RWPE1 (cell line): ENCODE data around the gene C16orf92.

Experiments used
- CTCF ChIA-PET: fragments of 350-600 bp; sonication (Branson Sonifier 250); formaldehyde crosslinking; extraction: SDS; loops from one replicate; lab custom pipeline; 2021; lab: Yijun Ruan, JAX
- POLR2A ChIA-PET: fragments of 400-600 bp; formaldehyde crosslinking; extraction: SDS; loops from one replicate; lab custom pipeline; 2020; ENCODE audit warnings: antibody characterized with exemption; ENCODE audit not compliant: low non-redundant PET; lab: Yijun Ruan, JAX
- DNase-seq: peaks from one replicate; pipeline ENCODE4 v3.0.0; 2012; ENCODE audit warnings: low spot score
- H3K27ac ChIP-seq: fragments of 450-650 bp; 2 replicates; pipeline ENCODE4 v1.5.1; 2017
- TF ChIP-seq, protein P1 (sequence below): fragments of 450-650 bp; conservative IDR thresholded peaks from 2 replicates; pipeline ENCODE4 v1.5.1; 2017; ENCODE audit warnings: low read depth, mild to moderate bottlenecking

Gene C16orf92

DNA sequence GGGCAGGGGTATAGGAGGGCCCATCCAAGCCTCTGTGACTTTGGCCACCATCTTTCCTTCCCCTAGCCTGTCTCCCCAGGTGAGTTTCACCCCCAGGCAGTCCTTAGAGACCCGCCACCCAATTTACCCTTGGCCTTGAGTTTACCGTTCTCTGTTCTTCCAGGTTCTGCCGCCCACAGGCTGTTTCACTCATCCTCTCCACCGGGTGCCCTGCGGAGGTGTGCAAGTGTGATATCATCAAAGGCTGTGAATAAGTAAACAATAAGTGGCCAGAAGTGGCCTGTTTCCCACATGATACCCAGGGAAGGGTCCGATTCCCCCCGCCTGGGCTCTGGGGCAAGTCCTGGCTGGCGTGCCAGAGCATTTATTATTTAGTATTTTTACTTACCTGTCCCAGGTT lies 23.2 kb downstream of the C16orf92 start:
- POLR2A ChIA-PET = no interaction called here
- H3K27ac ChIP-seq = no peak overlapping the region
- CTCF ChIA-PET = no interaction called here
- TF ChIP-seq, protein P1, sequence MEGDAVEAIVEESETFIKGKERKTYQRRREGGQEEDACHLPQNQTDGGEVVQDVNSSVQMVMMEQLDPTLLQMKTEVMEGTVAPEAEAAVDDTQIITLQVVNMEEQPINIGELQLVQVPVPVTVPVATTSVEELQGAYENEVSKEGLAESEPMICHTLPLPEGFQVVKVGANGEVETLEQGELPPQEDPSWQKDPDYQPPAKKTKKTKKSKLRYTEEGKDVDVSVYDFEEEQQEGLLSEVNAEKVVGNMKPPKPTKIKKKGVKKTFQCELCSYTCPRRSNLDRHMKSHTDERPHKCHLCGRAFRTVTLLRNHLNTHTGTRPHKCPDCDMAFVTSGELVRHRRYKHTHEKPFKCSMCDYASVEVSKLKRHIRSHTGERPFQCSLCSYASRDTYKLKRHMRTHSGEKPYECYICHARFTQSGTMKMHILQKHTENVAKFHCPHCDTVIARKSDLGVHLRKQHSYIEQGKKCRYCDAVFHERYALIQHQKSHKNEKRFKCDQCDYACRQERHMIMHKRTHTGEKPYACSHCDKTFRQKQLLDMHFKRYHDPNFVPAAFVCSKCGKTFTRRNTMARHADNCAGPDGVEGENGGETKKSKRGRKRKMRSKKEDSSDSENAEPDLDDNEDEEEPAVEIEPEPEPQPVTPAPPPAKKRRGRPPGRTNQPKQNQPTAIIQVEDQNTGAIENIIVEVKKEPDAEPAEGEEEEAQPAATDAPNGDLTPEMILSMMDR = no peak
- DNase-seq = no peak

DNA sequence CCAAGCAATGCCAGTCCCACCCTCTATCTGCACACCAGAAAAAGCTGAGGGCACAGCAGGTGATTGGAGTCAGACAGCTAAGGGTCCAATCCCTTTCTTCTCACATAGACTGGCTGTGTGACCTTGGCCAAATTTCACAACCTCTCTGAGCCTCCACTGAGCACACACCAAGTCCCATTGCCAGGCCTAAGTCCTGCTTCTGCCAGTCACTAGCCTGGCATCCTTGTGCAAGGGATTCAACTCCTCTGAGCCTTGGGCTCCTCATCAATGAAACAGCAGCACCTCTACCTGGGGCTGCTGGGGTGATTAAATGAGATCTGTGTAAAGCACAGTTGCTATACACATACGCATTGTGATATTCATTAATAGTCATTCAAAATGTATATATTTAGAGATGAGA lies 23.6 kb downstream of the C16orf92 start:
- ChIA-PET CTCF (interaction anchor here (0.6 kb wide), 2 partner anchors 8 to 197 kb away, joined by 3 read pairs; no protein-coding TSS in a partner anchor), POLR2A (no interaction called here)
- DNase-seq = no peak
- H3K27ac ChIP-seq = no peak overlapping the region
- TF ChIP-seq, protein P1 = no peak

DNA sequence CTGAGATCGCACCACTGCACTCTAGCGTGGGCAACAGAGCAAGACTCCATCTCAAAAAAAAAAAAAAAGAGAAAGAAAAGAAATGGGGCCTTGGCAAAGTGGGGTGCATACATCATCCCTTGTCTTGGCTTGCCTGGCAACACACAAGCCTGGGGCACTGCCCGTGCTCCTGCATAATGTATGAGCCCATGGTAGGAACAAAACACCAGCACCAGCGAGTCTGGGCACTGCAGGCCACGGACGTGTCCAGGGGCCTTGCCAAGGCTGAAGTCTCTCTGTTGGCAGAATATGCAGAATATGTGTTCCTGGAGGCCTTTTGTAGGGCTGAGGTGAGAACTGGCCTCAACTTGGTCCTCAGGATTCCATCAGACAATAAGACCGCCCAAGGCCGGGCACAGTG lies 26.9 kb downstream of the C16orf92 start:
- ChIA-PET POLR2A (no interaction called here), CTCF (no interaction called here)
- H3K27ac ChIP-seq = peak overlapping the region; percentile 39
- no peak for DNase-seq
- TF ChIP-seq, protein P1 = no peak

DNA sequence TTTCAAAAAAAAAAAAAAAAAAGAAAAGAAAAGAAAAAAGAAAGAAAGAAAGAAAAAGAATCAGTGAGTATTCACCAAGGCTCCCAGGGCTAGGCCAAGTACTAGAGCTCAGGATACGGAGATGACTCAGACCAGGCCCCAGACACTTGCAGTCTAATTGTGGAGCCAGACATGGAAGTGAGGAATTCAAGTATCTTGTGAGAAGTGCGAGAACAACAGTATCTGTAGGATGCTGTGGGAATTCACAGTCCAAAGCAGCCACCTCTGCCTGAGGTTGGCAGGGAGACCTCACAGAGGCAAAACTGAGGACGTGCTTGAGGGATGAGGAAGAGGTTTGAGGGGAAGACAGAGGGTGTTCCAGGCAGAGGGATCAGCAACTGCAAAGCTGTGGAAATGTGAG lies 28.5 kb downstream of the C16orf92 start:
- DNase-seq = peak; percentile 52
- TF ChIP-seq, protein P1 = no peak
- ChIA-PET CTCF (no interaction called here), POLR2A (interaction anchor here (0.6 kb wide), 2 partner anchors 30 to 212 kb away, joined by 3 to 6 read pairs; no protein-coding TSS in a partner anchor)
- H3K27ac ChIP-seq = peak overlapping the region; percentile 90

DNA sequence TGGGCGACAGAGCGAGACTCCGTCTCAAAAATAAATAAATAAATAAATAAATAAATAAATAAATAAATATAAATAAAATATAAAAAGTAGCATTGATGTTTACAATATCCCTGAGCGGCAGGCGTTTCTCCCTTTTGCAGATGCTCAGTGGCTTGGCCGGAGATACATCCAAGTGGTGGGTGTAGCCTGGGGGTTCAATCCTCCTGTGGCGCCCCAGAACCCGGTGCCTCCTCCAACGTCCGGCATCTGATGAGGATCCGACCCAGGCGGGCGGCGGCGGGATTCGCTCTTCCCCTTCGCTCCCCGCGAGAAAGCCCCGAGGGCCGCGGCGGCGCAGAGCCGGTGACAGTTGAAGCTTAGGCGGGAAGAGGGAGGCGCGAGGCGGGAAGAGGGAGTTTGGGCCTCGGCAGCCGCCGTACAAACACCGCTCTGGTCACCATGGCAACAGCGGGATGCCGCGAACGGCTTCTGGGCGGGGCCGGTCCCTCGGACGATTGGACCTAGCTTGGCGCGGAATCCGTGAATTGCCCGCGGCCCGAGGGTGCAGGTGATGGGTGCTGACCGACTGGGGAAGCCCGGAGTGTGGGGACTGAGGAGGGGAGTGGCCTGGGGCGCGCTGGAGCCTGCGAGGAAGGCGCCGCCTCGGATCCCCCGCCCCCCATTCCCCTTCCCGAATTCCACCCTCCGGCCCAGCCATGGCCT lies 29.8 kb downstream of the C16orf92 start:
- peak; percentile 95 for DNase-seq
- ChIA-PET POLR2A (interaction anchor here (0.5 to 2.1 kb wide), 2 partner anchors 14 to 21 kb away, joined by 8 read pairs; no protein-coding TSS in a partner anchor), CTCF (interaction anchor here (0.7 to 0.9 kb wide), 2 partner anchors 20 to 22 kb away, joined by 4 read pairs; partner anchors contain the start of gene TLCD3B)
- H3K27ac ChIP-seq = peak overlapping the region; percentile 90
- TF ChIP-seq, protein P1 = no peak

DNA sequence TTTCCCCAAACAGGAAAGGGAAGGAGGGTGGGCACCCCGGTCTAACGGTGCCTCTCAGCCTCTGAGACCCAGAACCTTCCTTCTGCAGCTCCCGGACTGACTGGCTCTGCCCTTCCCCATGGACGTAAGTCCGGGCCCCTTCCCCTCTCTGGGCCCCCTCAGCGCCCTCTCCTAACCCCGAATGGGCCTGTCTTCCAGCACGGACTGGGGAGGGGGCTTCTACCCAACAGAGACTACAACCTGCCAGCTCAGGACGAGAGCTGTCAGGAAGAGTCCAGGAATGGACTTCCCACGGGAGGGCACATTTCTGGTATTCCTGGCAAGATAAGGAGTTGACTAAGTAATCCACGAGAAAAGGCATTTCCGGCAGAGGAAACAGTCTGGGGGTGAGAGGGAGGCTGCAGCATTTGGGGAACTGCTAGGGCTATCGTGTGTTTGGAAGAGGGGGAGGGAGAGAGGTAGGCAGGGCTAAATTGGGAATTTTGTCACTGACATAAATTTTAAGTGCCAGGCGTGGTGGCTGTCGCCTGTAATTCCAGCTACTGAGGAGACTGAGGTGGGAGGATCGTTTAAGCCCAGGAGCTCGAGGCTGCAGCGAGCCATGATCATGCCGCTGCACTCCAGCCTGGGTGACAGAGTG lies 30.5 kb downstream of the C16orf92 start:
- CTCF ChIA-PET = interaction anchor here (0.7 to 0.9 kb wide), 2 partner anchors 21 to 22 kb away, joined by 4 read pairs; partner anchors contain the start of gene TLCD3B
- peak overlapping the region; percentile 90 for H3K27ac ChIP-seq
- DNase-seq = peak; percentile 70
- POLR2A ChIA-PET = interaction anchor here (0.5 to 2.1 kb wide), 2 partner anchors 14 to 21 kb away, joined by 8 read pairs; no protein-coding TSS in a partner anchor
- TF ChIP-seq, protein P1 = no peak
